Measurements from ENCODE around the gene RABGEF1.
"Not testable (repeated sequence)": the region's sequence is repeated elsewhere in the genome, so short reads cannot be mapped to it uniquely, and the experiment has no call there.

Gene RABGEF1

DNA sequence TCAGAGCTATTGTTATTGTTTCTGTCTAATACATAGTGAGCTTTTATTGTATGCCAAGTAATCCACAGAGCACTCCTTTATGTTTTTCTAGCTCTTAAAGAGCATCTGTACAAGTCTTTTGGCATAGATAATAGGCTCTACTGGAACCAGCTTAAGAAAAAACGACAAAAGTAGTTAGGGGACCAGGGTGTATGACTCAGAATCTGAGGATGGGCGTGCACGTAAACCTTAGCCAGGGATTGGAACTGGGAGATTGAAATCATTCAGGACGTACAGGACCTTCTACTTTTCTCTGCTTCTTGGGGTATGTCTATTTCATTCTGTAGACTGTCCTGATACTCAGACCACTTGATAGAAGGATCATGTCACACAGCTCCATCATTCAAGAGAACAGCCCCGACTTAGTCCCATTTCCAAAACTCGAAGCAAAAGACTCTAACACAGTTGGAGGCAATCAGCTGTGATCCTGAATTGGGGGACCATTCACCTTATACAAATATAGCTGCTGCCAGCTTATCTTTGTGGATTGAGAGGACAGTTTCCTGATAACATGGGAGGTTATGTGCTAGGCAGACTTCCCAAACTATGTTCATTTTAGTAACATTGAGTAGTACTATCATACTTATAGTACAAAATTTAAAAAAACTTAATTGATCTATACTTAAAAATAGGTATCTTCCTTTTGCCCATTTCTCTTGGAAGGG lies 24.9 kb downstream of the RABGEF1 start:
- DNase-seq (ENCODE audit: low read depth): not testable (repeated sequence)

GRCh38 chr7:66766041-66766440 lies 25.5 kb downstream of the RABGEF1 start:
- DNase-seq (ENCODE audit: low read depth): no peak

- not testable (repeated sequence) for DNase-seq (ENCODE audit: low read depth)
Measured at GRCh38 chr7:66767486-66767885, 27.0 kb downstream of the RABGEF1 start.

GRCh38 chr7:66768865-66769832 lies 28.6 kb downstream of the RABGEF1 start:
- no peak for DNase-seq (ENCODE audit: low read depth)

DNA sequence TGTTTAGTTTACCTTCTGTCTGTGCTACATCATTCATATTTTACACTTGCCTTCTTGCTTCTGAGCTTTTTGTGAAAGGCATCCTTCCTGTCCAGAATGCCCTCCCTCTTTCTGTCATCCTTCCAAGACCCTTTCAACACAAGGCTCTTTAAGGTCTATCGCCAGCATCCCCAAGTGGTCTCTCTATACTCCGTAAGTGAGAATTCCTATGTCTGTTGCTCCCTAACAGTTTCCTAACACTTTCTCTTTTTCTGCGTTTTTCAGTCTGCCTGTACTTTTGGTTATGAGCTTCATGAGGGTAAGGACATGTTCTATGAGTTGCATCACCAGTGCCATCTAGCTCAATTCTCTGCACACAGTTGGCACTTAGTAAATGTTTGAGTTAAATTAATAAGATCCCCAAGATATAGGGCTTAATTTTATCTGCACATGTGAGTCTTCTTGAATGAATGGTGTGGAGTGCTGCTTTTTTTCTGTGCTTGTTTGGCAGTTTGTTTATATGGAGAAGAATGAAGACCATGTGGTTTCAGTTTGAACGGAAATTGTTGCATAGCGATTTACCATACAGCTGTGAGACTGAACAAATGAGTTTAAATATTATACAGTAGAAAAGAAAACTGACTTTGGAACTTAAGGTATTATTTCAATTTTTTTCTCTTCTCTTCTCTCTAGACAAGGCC lies 29.4 kb downstream of the RABGEF1 start:
- no peak for DNase-seq (ENCODE audit: low read depth)

GRCh38 chr7:66771795-66772194 lies 31.3 kb downstream of the RABGEF1 start:
- no peak for DNase-seq (ENCODE audit: low read depth)

DNA sequence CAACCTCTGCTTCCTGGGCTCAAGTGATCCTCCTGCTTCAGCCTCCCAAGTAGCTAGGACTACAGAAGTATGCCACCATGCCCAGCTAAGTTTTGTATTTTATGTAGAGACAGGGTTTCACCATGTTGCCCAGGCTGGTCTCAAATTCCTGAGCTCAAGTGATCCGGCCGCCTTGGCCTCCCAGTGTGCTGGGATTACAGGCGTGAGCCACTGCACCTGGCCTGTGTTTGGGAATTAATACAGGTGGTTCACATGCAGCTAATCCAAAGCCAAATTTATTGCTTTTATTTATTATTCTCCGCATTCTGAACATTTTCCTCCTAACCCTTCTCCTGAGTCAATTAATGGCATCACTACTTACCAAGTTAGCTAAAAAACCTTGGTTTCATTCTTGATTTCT lies 33.2 kb downstream of the RABGEF1 start:
- not testable (repeated sequence) for DNase-seq (ENCODE audit: low read depth)

- not testable (repeated sequence) for DNase-seq (ENCODE audit: low read depth)
Measured at GRCh38 chr7:66776383-66776782, 35.9 kb downstream of the RABGEF1 start.

GRCh38 chr7:66776800-66777442 lies 36.4 kb downstream of the RABGEF1 start:
- DNase-seq (ENCODE audit: low read depth): no peak

GRCh38 chr7:66778201-66778600 lies 37.7 kb downstream of the RABGEF1 start:
- DNase-seq (ENCODE audit: low read depth): no peak

GRCh38 chr7:66779669-66780409 lies 39.3 kb downstream of the RABGEF1 start:
- DNase-seq (ENCODE audit: low read depth): peak; percentile 23

DNA sequence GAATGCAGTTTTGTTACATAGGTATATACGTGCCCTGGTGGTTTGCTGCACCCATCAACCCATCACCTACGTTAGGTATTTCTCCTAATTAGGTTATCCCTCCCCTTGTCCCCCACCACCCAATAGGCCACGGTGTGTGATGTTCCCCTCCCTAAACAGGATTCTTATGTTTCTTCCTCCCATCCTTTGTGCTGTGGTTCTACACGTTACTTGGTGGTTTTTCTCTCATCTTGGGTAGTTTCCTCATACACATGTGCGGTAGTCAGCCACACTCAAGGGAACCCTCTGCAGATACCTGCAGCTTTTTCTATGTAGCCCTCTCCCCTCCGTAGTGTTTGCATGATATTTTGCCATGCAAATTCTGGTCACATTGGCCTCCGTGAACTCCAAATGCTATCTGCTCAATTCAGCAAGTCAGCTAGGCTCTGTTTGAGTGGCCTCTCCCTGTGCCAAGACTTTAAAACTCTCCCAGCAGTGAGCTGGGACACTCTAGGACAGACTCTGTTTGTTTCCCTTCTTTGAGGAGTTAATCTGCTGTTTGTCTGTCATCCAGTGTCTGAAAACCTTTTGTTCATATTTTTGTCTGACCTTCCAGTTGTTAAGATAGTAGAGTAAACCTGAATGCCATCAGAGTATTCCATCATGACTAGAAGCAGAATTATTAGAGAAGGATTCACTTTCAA lies 41.0 kb downstream of the RABGEF1 start:
- DNase-seq (ENCODE audit: low read depth): no peak

GRCh38 chr7:66782875-66783274 lies 42.3 kb downstream of the RABGEF1 start:
- not testable (repeated sequence) for DNase-seq (ENCODE audit: low read depth)

GRCh38 chr7:66783887-66784595 lies 43.5 kb downstream of the RABGEF1 start:
- not testable (repeated sequence) for DNase-seq (ENCODE audit: low read depth)

GRCh38 chr7:66790196-66790595 lies 49.7 kb downstream of the RABGEF1 start:
- no peak for DNase-seq (ENCODE audit: low read depth)

- DNase-seq (ENCODE audit: low read depth): no peak
Measured at GRCh38 chr7:66790725-66791124, 50.2 kb downstream of the RABGEF1 start.

DNA sequence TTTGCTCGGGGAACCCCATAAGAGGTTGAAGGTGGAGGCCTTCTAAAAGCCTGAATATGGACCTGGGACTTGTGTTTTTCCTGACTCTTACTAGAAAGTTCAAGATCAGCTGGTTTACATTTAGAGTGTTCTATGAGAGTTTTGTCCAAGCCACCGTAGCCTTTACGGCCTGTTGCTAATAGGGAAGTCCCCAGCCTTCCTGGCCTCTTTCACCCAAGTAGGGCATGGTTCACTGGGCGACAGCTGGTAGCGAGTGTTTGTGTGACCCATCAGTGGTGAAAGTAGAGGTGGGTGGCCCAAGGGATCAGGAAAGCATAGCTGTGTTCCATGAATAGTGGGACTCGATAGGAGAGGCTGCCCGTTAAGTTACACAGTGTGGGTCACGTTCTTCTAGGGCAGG lies 60.1 kb downstream of the RABGEF1 start:
- no peak for DNase-seq (ENCODE audit: low read depth)

GRCh38 chr7:66804001-66804400 lies 63.5 kb downstream of the RABGEF1 start:
- no peak for DNase-seq (ENCODE audit: low read depth)

GRCh38 chr7:66807736-66808135 lies 67.2 kb downstream of the RABGEF1 start:
- DNase-seq (ENCODE audit: low read depth): no peak

DNA sequence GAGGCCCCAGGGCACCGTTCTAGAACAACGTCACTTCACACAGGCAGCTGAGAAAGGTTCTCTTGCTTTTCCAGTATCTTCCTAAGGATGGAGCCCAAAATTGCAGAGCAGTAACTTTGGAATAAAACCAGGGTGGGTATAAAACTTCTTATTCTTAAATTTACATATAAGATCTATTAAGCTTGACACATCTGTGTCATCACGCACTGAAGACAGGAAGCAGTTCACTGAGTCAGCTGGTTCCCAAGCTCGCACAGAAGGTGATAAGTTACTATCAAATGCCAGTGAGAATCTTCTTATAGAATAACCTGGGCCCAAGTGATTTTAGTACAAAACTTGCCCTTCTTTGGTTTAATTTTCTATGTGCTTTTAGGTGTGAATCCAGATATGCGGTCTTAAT lies 70.2 kb downstream of the RABGEF1 start:
- no peak for DNase-seq (ENCODE audit: low read depth)
